Measurements from ENCODE around the gene TRA2A. TPM values are rescaled to one million over a fixed set of nuclear protein-coding genes. Genes with fewer than 3 reads are reported as not detected.
"Not testable (repeated sequence)": the region's sequence is repeated elsewhere in the genome, so short reads cannot be mapped to it uniquely, and the experiment has no call there.

The TRA2A gene
- total and polyA plus RNA-seq, 2 donors from 2014 or later: 46.4 to 67.1 TPM

GRCh38 chr7:23524473-23524872 lies 7.3 kb downstream of the TRA2A start:
- Histone ChIP-seq H3K9ac (ENCODE audit: low read length in 3 of 3) (no peak overlapping the region), H3K9me3 (ENCODE audit: control insufficient read depth in 2 of 3, insufficient read depth in 1 of 3, low read length in 3 of 3) (no peaks in the 10 kb centered on the region), H3K4me3 (ENCODE audit: low read length in 3 of 3) (no peak overlapping the region), H3K27me3 (ENCODE audit: control insufficient read depth, insufficient read depth, low read length) (no peaks in the 10 kb centered on the region), H3K36me3 (ENCODE audit: control insufficient read depth in 2 of 3, insufficient read depth in 3 of 3, low read length in 3 of 3) (peaks cover 2 to 18% (median 5%) of the 10 kb centered on the region in 3 donors), H3K4me1 (ENCODE audit: control insufficient read depth in 2 of 3, insufficient read depth in 2 of 3, low read depth in 1 of 3, low read length in 3 of 3) (peaks cover 3 to 4% (median 3%) of the 10 kb centered on the region in 3 donors), H3K27ac (ENCODE audit: low read depth in 2 of 2, low read length in 2 of 2) (no peak overlapping the region)
- no peak for DNase-seq
- intact Hi-C loops (cut with DNase I): no loop called here
- FAIRE-seq: no peak
- no peak for TF ChIP-seq CTCF (IDR thresholded peaks at IDR 0.05; ENCODE audit: borderline replicate concordance, extremely low read depth, insufficient read depth)

DNA sequence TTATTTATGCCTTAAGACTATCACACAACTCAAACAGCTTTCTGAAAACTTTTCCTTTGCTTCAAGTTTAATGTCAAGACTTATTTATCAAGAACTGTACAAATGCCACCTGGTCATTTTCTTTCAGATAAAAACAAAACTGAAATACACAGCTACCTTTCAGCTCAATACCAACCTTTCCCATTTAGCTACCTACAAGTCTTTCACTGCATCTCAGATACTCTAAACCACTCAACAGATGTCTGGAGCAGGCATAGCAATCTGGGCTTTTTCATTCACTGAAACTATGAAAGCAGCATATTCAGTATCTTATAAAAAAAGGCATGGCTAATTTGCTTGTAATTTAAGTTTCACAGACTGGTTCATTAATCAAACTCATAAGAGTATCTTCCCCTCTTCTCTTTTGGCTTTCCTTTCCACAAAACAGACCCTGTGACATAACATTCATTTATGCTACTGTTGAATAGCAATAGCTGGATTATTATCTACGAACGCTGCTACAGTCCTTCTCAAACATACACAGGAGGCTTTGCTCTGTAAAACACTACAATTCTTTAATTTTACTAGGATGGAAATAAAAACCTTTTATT lies 8.2 kb downstream of the TRA2A start:
- TF ChIP-seq CTCF (IDR thresholded peaks at IDR 0.05; ENCODE audit: borderline replicate concordance, extremely low read depth, insufficient read depth): no peak
- no peaks in the 10 kb centered on the region for H3K9me3 ChIP-seq (ENCODE audit: control insufficient read depth in 2 of 3, insufficient read depth in 1 of 3, low read length in 3 of 3)
- intact Hi-C loops (cut with DNase I): no loop called here
- peaks cover 0 to 4% (median 3%) of the 10 kb centered on the region in 3 donors for H3K4me1 ChIP-seq (ENCODE audit: control insufficient read depth in 2 of 3, insufficient read depth in 2 of 3, low read depth in 1 of 3, low read length in 3 of 3)
- H3K36me3 ChIP-seq (ENCODE audit: control insufficient read depth in 2 of 3, insufficient read depth in 3 of 3, low read length in 3 of 3): peaks cover 4 to 23% (median 10%) of the 10 kb centered on the region in 3 donors
- H3K9ac ChIP-seq (ENCODE audit: low read length in 3 of 3): no peak overlapping the region
- H3K27ac ChIP-seq (ENCODE audit: low read depth in 2 of 2, low read length in 2 of 2): no peak overlapping the region
- H3K27me3 ChIP-seq (ENCODE audit: control insufficient read depth, insufficient read depth, low read length): no peaks in the 10 kb centered on the region
- FAIRE-seq: no peak
- DNase-seq: no peak
- H3K4me3 ChIP-seq (ENCODE audit: low read length in 3 of 3): no peak overlapping the region

DNA sequence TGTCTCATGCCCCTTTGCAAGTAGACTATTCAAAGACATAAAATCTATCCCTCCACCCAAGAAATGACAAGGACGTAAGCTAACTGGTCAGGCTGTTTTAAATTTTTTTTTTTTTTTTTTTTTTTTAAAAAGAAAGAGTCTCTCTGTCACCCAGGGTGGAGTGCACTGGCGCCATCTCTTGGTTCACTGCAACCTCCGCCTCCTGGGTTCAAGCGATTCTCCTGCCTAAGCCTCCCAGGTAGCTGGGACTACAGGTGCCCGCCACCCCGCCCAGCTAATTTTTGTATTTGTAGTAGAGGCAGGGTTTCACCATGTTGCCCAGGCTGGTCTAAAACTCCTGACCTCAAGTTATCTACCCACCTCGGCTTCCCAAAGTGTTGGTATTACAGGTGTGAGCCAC lies 11.2 kb downstream of the TRA2A start:
- peaks cover 10 to 35% (median 17%) of the 10 kb centered on the region in 3 donors for H3K36me3 ChIP-seq (ENCODE audit: control insufficient read depth in 2 of 3, insufficient read depth in 3 of 3, low read length in 3 of 3)
- no peak overlapping the region for H3K4me3 ChIP-seq (ENCODE audit: low read length in 3 of 3)
- intact Hi-C loops (cut with DNase I): no loop called here
- no peaks in the 10 kb centered on the region for H3K27me3 ChIP-seq (ENCODE audit: control insufficient read depth, insufficient read depth, low read length)
- no peak for DNase-seq
- no peak for TF ChIP-seq CTCF (IDR thresholded peaks at IDR 0.05; ENCODE audit: borderline replicate concordance, extremely low read depth, insufficient read depth)
- no peaks in the 10 kb centered on the region for H3K9me3 ChIP-seq (ENCODE audit: control insufficient read depth in 2 of 3, insufficient read depth in 1 of 3, low read length in 3 of 3)
- FAIRE-seq: no peak
- H3K4me1 ChIP-seq (ENCODE audit: control insufficient read depth in 2 of 3, insufficient read depth in 2 of 3, low read depth in 1 of 3, low read length in 3 of 3): peaks cover 0 to 2% (median 0%) of the 10 kb centered on the region in 3 donors
- no peak overlapping the region for H3K27ac ChIP-seq (ENCODE audit: low read depth in 2 of 2, low read length in 2 of 2)
- H3K9ac ChIP-seq (ENCODE audit: low read length in 3 of 3): no peak overlapping the region

- TF ChIP-seq CTCF (IDR thresholded peaks at IDR 0.05; ENCODE audit: borderline replicate concordance, extremely low read depth, insufficient read depth): no peak
- H3K9ac ChIP-seq (ENCODE audit: low read length in 3 of 3): no peak overlapping the region
- peaks cover 16 to 52% (median 31%) of the 10 kb centered on the region in 3 donors for H3K36me3 ChIP-seq (ENCODE audit: control insufficient read depth in 2 of 3, insufficient read depth in 3 of 3, low read length in 3 of 3)
- H3K4me3 ChIP-seq (ENCODE audit: low read length in 3 of 3): no peak overlapping the region
- no peaks in the 10 kb centered on the region for H3K4me1 ChIP-seq (ENCODE audit: control insufficient read depth in 2 of 3, insufficient read depth in 2 of 3, low read depth in 1 of 3, low read length in 3 of 3)
- H3K27me3 ChIP-seq (ENCODE audit: control insufficient read depth, insufficient read depth, low read length): no peaks in the 10 kb centered on the region
- no peak overlapping the region for H3K27ac ChIP-seq (ENCODE audit: low read depth in 2 of 2, low read length in 2 of 2)
- DNase-seq (no peak), FAIRE-seq (no peak)
- H3K9me3 ChIP-seq (ENCODE audit: control insufficient read depth in 2 of 3, insufficient read depth in 1 of 3, low read length in 3 of 3): no peaks in the 10 kb centered on the region
- intact Hi-C loops (cut with DNase I): no loop called here
Measured at GRCh38 chr7:23514755-23515154, 17.0 kb downstream of the TRA2A start.

- H3K9me3 ChIP-seq (ENCODE audit: control insufficient read depth in 2 of 3, insufficient read depth in 1 of 3, low read length in 3 of 3); H3K27ac ChIP-seq (ENCODE audit: low read depth in 2 of 2, low read length in 2 of 2); H3K4me1 ChIP-seq (ENCODE audit: control insufficient read depth in 2 of 3, insufficient read depth in 2 of 3, low read depth in 1 of 3, low read length in 3 of 3); FAIRE-seq; H3K4me3 ChIP-seq (ENCODE audit: low read length in 3 of 3); DNase-seq; intact Hi-C loops (cut with DNase I); H3K9ac ChIP-seq (ENCODE audit: low read length in 3 of 3); H3K27me3 ChIP-seq (ENCODE audit: control insufficient read depth, insufficient read depth, low read length): not testable (repeated sequence)
- H3K36me3 ChIP-seq (ENCODE audit: control insufficient read depth in 2 of 3, insufficient read depth in 3 of 3, low read length in 3 of 3): peaks cover 14 to 46% (median 26%) of the 10 kb centered on the region in 3 donors
Measured at GRCh38 chr7:23513746-23514145, 18.0 kb downstream of the TRA2A start.

Data from kidney (tissue), 14 donors.